Measurements from ENCODE around the gene GMPR. TPM values are rescaled to one million over a fixed set of nuclear protein-coding genes. Genes with fewer than 3 reads are reported as not detected.

Gene GMPR
- total RNA-seq, 3 donors from 2014 or later = 2.0 to 9.2 (median 3.9) TPM

DNA sequence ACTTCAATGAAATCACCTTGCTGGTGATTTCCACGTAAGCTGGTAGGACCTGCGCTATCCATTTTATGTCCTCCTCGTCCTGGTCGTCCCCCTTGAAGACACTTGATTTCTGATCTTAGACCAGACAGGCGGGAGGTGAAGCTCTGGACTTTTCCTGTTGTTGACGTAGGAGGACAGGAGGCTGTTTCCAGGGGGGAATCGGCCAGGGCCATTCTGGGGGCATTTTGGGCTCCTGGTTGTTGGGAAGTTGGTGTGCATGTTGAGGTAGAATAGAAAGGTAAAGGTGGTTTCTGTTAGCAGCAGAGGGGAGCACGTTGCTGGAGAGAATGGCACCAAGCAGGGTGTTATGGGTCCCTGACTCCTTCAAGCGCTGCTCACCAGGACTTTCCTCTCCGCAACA, 56.0 kb downstream of the GMPR start:
- TF ChIP-seq, protein P1, sequence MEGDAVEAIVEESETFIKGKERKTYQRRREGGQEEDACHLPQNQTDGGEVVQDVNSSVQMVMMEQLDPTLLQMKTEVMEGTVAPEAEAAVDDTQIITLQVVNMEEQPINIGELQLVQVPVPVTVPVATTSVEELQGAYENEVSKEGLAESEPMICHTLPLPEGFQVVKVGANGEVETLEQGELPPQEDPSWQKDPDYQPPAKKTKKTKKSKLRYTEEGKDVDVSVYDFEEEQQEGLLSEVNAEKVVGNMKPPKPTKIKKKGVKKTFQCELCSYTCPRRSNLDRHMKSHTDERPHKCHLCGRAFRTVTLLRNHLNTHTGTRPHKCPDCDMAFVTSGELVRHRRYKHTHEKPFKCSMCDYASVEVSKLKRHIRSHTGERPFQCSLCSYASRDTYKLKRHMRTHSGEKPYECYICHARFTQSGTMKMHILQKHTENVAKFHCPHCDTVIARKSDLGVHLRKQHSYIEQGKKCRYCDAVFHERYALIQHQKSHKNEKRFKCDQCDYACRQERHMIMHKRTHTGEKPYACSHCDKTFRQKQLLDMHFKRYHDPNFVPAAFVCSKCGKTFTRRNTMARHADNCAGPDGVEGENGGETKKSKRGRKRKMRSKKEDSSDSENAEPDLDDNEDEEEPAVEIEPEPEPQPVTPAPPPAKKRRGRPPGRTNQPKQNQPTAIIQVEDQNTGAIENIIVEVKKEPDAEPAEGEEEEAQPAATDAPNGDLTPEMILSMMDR (IDR thresholded peaks at IDR 0.05) = no peak
- ATAC-seq (no peak), DNase-seq (no peak)
- intact Hi-C loops (cut with DNase I, micrococcal nuclease) = no loop called here
- Histone ChIP-seq H3K36me3 (ENCODE audit: low read depth) (no peaks in the 10 kb centered on the region), H3K9me3 (no peaks in the 10 kb centered on the region), H3K4me3 (no peak overlapping the region), H3K4me1 (ENCODE audit: low read depth) (no peaks in the 10 kb centered on the region)

DNA sequence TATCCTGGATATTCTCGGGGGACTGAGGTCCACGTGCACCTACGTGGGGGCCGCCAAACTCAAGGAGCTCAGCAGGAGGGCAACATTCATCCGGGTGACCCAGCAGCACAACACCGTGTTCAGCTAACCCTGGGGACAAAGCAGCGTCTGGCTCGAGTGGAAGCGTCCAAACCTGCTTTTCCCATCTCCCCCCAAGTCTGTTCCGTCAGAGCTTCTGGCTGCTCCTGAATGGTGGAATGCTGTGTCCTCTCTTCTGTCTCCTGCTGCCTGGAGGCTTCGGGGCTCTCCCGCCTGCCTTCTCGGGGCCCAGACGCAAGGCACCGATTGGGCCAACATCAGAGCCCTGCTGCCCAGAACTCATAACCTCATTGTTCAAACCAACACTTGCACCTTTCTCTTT, 56.7 kb downstream of the GMPR start:
- H3K36me3 ChIP-seq (ENCODE audit: low read depth) = no peaks in the 10 kb centered on the region
- intact Hi-C loops (cut with DNase I, micrococcal nuclease) = no loop called here
- H3K9me3 ChIP-seq = no peaks in the 10 kb centered on the region
- ATAC-seq (no peak), DNase-seq (no peak)
- TF ChIP-seq, protein P1 (IDR thresholded peaks at IDR 0.05) = no peak
- no peak overlapping the region for H3K4me3 ChIP-seq
- H3K4me1 ChIP-seq (ENCODE audit: low read depth) = no peaks in the 10 kb centered on the region

DNA sequence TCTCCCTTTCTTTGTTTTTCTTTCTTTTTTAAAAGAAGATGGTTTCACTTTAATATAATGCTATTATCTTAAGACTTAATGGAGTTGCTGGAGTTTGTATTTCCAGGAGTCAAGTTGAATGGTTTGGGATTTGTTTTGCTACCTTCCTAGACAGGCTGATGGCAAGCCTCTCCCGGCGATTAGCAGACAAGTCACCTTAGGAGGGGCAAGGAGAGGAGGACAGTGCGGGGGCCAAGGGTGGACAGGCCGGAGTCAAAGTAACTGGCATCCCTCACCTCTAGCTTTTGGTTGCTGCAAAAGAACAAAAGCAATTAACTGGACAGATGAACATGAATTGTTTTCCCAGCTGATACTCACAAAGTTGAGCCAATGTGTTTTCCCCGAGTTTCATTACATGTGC, 57.1 kb downstream of the GMPR start:
- Histone ChIP-seq H3K4me3 (no peak overlapping the region), H3K9me3 (no peaks in the 10 kb centered on the region), H3K36me3 (ENCODE audit: low read depth) (no peaks in the 10 kb centered on the region), H3K4me1 (ENCODE audit: low read depth) (no peaks in the 10 kb centered on the region)
- DNase-seq (no peak), ATAC-seq (no peak)
- intact Hi-C loops (cut with DNase I, micrococcal nuclease) = no loop called here
- TF ChIP-seq, protein P1 (IDR thresholded peaks at IDR 0.05) = no peak

DNA sequence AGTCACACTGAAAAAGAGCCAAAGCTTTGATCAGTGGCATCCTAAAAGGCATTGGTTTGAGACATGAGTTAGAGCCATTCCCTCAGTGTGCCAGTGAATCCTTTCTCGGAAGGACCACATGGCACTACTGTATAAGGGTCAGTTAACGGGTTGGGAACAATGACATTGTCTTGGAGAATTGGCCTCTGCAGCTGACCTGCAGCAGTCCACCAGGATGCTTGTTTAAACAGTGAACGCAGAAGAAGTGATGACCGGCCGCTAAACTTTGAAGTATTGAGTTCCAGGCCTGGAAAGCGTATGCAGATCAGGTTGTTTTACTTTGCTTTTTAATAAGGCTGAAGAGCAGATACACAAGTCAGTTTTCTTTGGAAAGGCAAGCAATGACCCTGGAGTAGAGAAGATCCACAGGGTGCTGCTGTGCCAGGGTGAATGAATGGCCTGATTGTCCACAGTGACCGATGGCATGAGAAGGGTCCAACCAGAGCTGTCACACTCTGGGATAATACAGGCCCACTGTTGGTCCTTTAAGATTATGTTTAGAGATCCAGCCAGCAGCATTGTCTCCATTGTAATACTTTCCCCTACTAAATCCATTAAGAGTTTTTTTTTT, 57.8 kb downstream of the GMPR start:
- DNase-seq (no peak), ATAC-seq (no peak)
- intact Hi-C loops (cut with DNase I, micrococcal nuclease) = no loop called here

DNA sequence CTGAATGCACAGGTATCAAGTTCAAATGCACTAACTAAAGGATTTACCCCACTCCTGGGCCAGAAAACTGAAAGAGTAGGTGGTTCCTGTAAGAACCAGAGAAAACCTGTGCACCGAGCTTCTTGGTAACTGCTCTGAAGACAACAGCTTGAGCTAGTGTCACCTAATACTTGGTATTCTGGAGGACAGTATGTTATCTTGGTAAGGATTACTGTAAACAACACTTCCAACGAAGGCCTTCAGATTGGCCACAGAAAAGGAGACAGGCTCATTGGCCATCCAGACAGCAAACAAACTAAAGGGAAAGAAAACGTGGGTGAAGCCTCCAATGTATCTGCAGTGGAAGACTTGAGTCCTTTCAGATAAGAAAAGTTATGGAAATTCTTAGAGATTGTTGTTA, 61.5 kb downstream of the GMPR start:
- TF ChIP-seq, protein P1 (IDR thresholded peaks at IDR 0.05) = no peak
- ATAC-seq (no peak), DNase-seq (no peak)
- intact Hi-C loops (cut with DNase I, micrococcal nuclease) = no loop called here
- no peak overlapping the region for H3K4me3 ChIP-seq
- no peaks in the 10 kb centered on the region for H3K36me3 ChIP-seq (ENCODE audit: low read depth)
- no peaks in the 10 kb centered on the region for H3K4me1 ChIP-seq (ENCODE audit: low read depth)
- H3K9me3 ChIP-seq = no peaks in the 10 kb centered on the region

More for the DNA sequence above, 57.8 kb downstream of the GMPR start:
- Histone ChIP-seq H3K4me3 (no peak overlapping the region), H3K4me1 (ENCODE audit: low read depth) (no peaks in the 10 kb centered on the region), H3K9me3 (no peaks in the 10 kb centered on the region), H3K36me3 (ENCODE audit: low read depth) (no peaks in the 10 kb centered on the region)
- TF ChIP-seq, protein P1 (IDR thresholded peaks at IDR 0.05) = no peak

DNA sequence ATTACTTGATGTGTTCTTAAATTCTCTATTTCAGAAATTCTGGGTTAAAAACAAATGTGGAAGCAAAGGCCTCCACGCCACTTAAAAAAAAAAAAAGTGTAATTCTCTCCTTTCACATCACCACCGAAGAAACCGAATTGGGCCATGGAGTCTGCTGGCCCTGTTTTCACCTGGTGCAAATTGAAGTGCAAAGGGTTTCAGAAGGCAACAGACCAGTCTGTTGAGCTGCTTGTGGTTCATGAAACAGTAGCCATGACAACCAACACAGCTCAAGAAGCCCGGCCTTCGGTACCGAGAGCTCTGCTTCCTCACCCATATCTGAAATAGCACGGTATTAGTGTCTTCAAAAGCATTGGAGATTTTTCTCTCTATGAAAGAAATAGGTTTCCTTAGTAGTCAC, 63.1 kb downstream of the GMPR start:
- H3K36me3 ChIP-seq (ENCODE audit: low read depth) = no peaks in the 10 kb centered on the region
- TF ChIP-seq, protein P1 (IDR thresholded peaks at IDR 0.05) = no peak
- ATAC-seq (no peak), DNase-seq (no peak)
- no peak overlapping the region for H3K4me3 ChIP-seq
- H3K4me1 ChIP-seq (ENCODE audit: low read depth) = no peaks in the 10 kb centered on the region
- intact Hi-C loops (cut with DNase I, micrococcal nuclease) = no loop called here
- no peaks in the 10 kb centered on the region for H3K9me3 ChIP-seq
